Measurements from ENCODE around the gene JAG1.

JAG1 gene

GRCh38 chr20:10687895-10688294 lies 14.1 kb upstream of the JAG1 start:
- Histone ChIP-seq H3K27ac (ENCODE audit: low read depth, low read length) (no peak overlapping the region), H3K4me2 (ENCODE audit: low read length) (no peak overlapping the region), H3K9me2 (replicated peaks; ENCODE audit: control insufficient read depth, low read length) (no peaks in the 10 kb centered on the region), H3K4me3 (ENCODE audit: low read length) (no peak overlapping the region), H3K79me2 (ENCODE audit: control insufficient read depth, low read length) (no peaks in the 10 kb centered on the region), H3K36me3 (ENCODE audit: control insufficient read depth, low read length) (no peaks in the 10 kb centered on the region), H3F3A (ENCODE audit: control insufficient read depth, insufficient read depth) (no peaks in the 10 kb centered on the region), H3K9me3 (ENCODE audit: control insufficient read depth, insufficient read depth, low read length) (no peaks in the 10 kb centered on the region), H3K4me1 (ENCODE audit: control insufficient read depth, low read length) (no peaks in the 10 kb centered on the region), H3K27me3 (ENCODE audit: control insufficient read depth, low read length) (peaks cover 21% of the 10 kb centered on the region), H4K20me1 (ENCODE audit: control insufficient read depth, insufficient read depth, low read depth, low read length) (no peaks in the 10 kb centered on the region)
- no peak for TF ChIP-seq EZH2phosphoT487 (IDR thresholded peaks at IDR 0.05; ENCODE audit: borderline replicate concordance, low read length)
- no peak for TF ChIP-seq CTCF (IDR thresholded peaks at IDR 0.05; ENCODE audit: low read depth, low read length, poor library complexity, severe bottlenecking)

- no peak overlapping the region for H3K27ac ChIP-seq (ENCODE audit: low read depth, low read length)
- H3K4me3 ChIP-seq (ENCODE audit: low read length): no peak overlapping the region
- H3K27me3 ChIP-seq (ENCODE audit: control insufficient read depth, low read length): peaks cover 23% of the 10 kb centered on the region
- H3K79me2 ChIP-seq (ENCODE audit: control insufficient read depth, low read length): no peaks in the 10 kb centered on the region
- no peak overlapping the region for H3K4me2 ChIP-seq (ENCODE audit: low read length)
- H4K20me1 ChIP-seq (ENCODE audit: control insufficient read depth, insufficient read depth, low read depth, low read length): no peaks in the 10 kb centered on the region
- H3K9me3 ChIP-seq (ENCODE audit: control insufficient read depth, insufficient read depth, low read length): no peaks in the 10 kb centered on the region
- H3K4me1 ChIP-seq (ENCODE audit: control insufficient read depth, low read length): no peaks in the 10 kb centered on the region
- no peaks in the 10 kb centered on the region for H3K9me2 ChIP-seq (replicated peaks; ENCODE audit: control insufficient read depth, low read length)
- TF ChIP-seq EZH2phosphoT487 (IDR thresholded peaks at IDR 0.05; ENCODE audit: borderline replicate concordance, low read length) (no peak), CTCF (IDR thresholded peaks at IDR 0.05; ENCODE audit: low read depth, low read length, poor library complexity, severe bottlenecking) (no peak)
- no peaks in the 10 kb centered on the region for H3F3A ChIP-seq (ENCODE audit: control insufficient read depth, insufficient read depth)
- H3K36me3 ChIP-seq (ENCODE audit: control insufficient read depth, low read length): no peaks in the 10 kb centered on the region
Measured at GRCh38 chr20:10686356-10687133, 12.7 kb upstream of the JAG1 start.

- Histone ChIP-seq H3K36me3 (ENCODE audit: control insufficient read depth, low read length) (no peaks in the 10 kb centered on the region), H3K27me3 (ENCODE audit: control insufficient read depth, low read length) (peaks cover 18% of the 10 kb centered on the region), H3K27ac (ENCODE audit: low read depth, low read length) (no peak overlapping the region), H3F3A (ENCODE audit: control insufficient read depth, insufficient read depth) (no peaks in the 10 kb centered on the region), H3K79me2 (ENCODE audit: control insufficient read depth, low read length) (no peaks in the 10 kb centered on the region), H3K4me2 (ENCODE audit: low read length) (no peak overlapping the region), H4K20me1 (ENCODE audit: control insufficient read depth, insufficient read depth, low read depth, low read length) (no peaks in the 10 kb centered on the region), H3K4me3 (ENCODE audit: low read length) (no peak overlapping the region), H3K9me3 (ENCODE audit: control insufficient read depth, insufficient read depth, low read length) (no peaks in the 10 kb centered on the region), H3K4me1 (ENCODE audit: control insufficient read depth, low read length) (no peaks in the 10 kb centered on the region), H3K9me2 (replicated peaks; ENCODE audit: control insufficient read depth, low read length) (no peaks in the 10 kb centered on the region)
- TF ChIP-seq CTCF (IDR thresholded peaks at IDR 0.05; ENCODE audit: low read depth, low read length, poor library complexity, severe bottlenecking) (no peak), EZH2phosphoT487 (IDR thresholded peaks at IDR 0.05; ENCODE audit: borderline replicate concordance, low read length) (no peak)
Measured at GRCh38 chr20:10683537-10683936, 9.7 kb upstream of the JAG1 start.

Data from DOHH2 (cell line).